GM18519 (cell line): Measurements from ENCODE around the gene TNFAIP6.
"Not testable (repeated sequence)": the region's sequence is repeated elsewhere in the genome, so short reads cannot be mapped to it uniquely, and the experiment has no call there.

Source experiments
- ATAC-seq: cut with Tn5 transposase; IDR thresholded peaks from one replicate; pipeline ENCODE4 v1.9.1; 2021; ENCODE audit warnings: mild to moderate bottlenecking, moderate library complexity; ENCODE audit not compliant: unreplicated experiment, low FRiP score

Gene TNFAIP6

GRCh38 chr2:151410485-151410834, 53.1 kb downstream of the TNFAIP6 start:
- peak; percentile 28 for ATAC-seq

GRCh38 chr2:151417650-151418049, 60.3 kb downstream of the TNFAIP6 start:
- ATAC-seq: no peak

- not testable (repeated sequence) for ATAC-seq
These were observed 64.3 kb downstream of the TNFAIP6 start for GRCh38 chr2:151421681-151422080.

DNA sequence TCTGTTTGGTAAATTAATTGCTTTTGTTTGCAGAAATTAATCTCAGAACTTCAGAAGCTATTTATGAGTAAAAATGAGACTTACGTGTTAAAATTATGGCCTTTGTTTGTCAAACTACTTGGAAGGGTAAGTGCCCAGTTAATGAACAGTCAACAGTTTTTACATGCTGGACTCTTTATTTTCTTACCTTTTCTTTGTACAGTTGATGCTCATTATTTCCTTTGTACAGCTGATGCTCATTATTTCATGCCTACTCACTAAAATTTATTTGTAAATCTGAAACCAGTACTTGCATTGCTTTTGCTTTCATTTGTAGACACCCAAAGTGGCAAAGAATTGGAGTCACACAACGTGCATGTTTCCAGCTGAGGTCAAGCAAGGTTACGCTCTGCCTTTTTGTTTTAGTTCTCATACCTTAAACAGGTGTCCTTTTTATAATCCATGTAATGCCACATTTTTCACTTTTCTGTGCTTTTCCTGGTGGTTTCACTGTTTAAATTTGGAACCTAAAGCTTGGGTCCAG, 65.6 kb downstream of the TNFAIP6 start:
- ATAC-seq: peak; percentile 64

- no peak for ATAC-seq
These were observed 66.4 kb downstream of the TNFAIP6 start for GRCh38 chr2:151423760-151424159.
